Thoracic aorta (tissue), 2 donors: ENCODE data around the gene HRCT1. TPM values are rescaled to one million over a fixed set of nuclear protein-coding genes. Genes with fewer than 3 reads are reported as not detected.

ENCODE experiments used
- ATAC-seq: fragments of 150-250 bp; one replicate; pipeline ENCODE4 v1.8.0; 2017; ENCODE audit warnings: low read depth; ENCODE audit not compliant: insufficient number of reproducible peaks, low FRiP score
- DNase-seq: peaks from one replicate; pipeline ENCODE4 v3.0.0-alpha.2; 2020; ENCODE audit warnings: low spot score
- H3K27ac ChIP-seq, 2 donors: fragments of 200-600 bp; sonication (generic); 1 replicate in 1 of 2; 2 replicates in 1 of 2; pipeline ENCODE4 v1.5.1; 2016; ENCODE audit warnings: mild to moderate bottlenecking in 2 of 2, moderate library complexity in 2 of 2
- H3K27me3 ChIP-seq: fragments of 200-600 bp; sonication (generic); replicated peaks from 2 replicates; pipeline ENCODE4 v1.6.0; 2016; ENCODE audit warnings: mild to moderate bottlenecking; ENCODE audit not compliant: insufficient read depth
- H3K36me3 ChIP-seq: fragments of 200-600 bp; sonication (generic); one replicate; pipeline ENCODE4 v1.5.1; 2016
- H3K4me1 ChIP-seq, 2 donors: fragments of 200-600 bp; sonication (generic); 1 replicate in 1 of 2; 2 replicates in 1 of 2; pipeline versions ENCODE4 v1.5.1 to v1.6.0; 2016; ENCODE audit warnings: low read depth in 2 of 2, mild to moderate bottlenecking in 1 of 2; ENCODE audit not compliant: control insufficient read depth in 1 of 2
- H3K4me3 ChIP-seq: fragments of 200-600 bp; sonication (generic); 2 replicates; pipeline ENCODE4 v1.5.1; 2016; ENCODE audit warnings: mild to moderate bottlenecking
- H3K9me3 ChIP-seq: fragments of 200-600 bp; sonication (generic); 2 replicates; pipeline ENCODE4 v1.5.1; 2016
- total RNA-seq, 2 donors: library from RNA; depleted of rRNA; stranded (reverse); fragments of >200 nt; gene quantifications; one replicate each; pipeline versions ENCODE4 v1.1.0 to v1.2.3, GENCODE V29; 2016
- TF ChIP-seq, protein P1 (sequence below): fragments of 200-600 bp; sonication (generic); IDR thresholded peaks from one replicate; pipeline ENCODE4 v1.5.1; 2019; ENCODE audit warnings: antibody characterized with exemption

HRCT1 gene
- total RNA-seq, 2 donors from 2014 or later: 20.4 to 23.6 TPM

DNA sequence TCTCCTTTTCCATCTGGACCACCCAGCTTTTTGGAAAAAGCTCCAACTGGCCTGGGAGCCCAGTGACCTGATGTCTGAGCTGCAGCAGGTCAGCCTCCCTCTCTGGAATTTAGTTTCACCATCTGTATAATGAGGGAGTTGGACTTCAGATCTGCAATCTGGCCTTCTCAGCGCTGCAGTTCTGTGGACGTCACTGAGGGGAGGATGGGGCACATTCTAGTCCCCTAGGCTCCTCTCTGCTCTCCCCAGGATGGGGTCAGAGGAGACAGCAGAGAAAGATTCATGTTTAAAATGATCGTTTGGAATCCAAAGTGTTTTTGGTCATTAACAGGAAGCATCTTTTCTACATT lies 46.0 kb upstream of the HRCT1 start:
- Histone ChIP-seq H3K4me3 (no peak overlapping the region), H3K27ac (no peak overlapping the region), H3K9me3 (no peaks in the 10 kb centered on the region), H3K4me1 (no peaks in the 10 kb centered on the region), H3K36me3 (no peaks in the 10 kb centered on the region), H3K27me3 (no peaks in the 10 kb centered on the region)
- DNase-seq (no peak), ATAC-seq (no peak)
- TF ChIP-seq, protein P1, sequence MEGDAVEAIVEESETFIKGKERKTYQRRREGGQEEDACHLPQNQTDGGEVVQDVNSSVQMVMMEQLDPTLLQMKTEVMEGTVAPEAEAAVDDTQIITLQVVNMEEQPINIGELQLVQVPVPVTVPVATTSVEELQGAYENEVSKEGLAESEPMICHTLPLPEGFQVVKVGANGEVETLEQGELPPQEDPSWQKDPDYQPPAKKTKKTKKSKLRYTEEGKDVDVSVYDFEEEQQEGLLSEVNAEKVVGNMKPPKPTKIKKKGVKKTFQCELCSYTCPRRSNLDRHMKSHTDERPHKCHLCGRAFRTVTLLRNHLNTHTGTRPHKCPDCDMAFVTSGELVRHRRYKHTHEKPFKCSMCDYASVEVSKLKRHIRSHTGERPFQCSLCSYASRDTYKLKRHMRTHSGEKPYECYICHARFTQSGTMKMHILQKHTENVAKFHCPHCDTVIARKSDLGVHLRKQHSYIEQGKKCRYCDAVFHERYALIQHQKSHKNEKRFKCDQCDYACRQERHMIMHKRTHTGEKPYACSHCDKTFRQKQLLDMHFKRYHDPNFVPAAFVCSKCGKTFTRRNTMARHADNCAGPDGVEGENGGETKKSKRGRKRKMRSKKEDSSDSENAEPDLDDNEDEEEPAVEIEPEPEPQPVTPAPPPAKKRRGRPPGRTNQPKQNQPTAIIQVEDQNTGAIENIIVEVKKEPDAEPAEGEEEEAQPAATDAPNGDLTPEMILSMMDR: no peak

GRCh38 chr9:35861161-35861897 lies 44.7 kb upstream of the HRCT1 start:
- ATAC-seq: no peak
- no peak for DNase-seq
- Histone ChIP-seq H3K27ac (no peak overlapping the region), H3K27me3 (peaks cover 1% of the 10 kb centered on the region), H3K36me3 (no peaks in the 10 kb centered on the region), H3K4me1 (no peaks in the 10 kb centered on the region), H3K9me3 (no peaks in the 10 kb centered on the region), H3K4me3 (no peak overlapping the region)
- TF ChIP-seq, protein P1: no peak

GRCh38 chr9:35862328-35862727 lies 43.7 kb upstream of the HRCT1 start:
- no peaks in the 10 kb centered on the region for H3K4me1 ChIP-seq
- ATAC-seq (no peak), DNase-seq (no peak)

GRCh38 chr9:35863583-35863982 lies 42.4 kb upstream of the HRCT1 start:
- H3K4me3 ChIP-seq: no peak overlapping the region
- ATAC-seq (no peak), DNase-seq (no peak)
- H3K36me3 ChIP-seq: no peaks in the 10 kb centered on the region
- H3K9me3 ChIP-seq: no peaks in the 10 kb centered on the region
- TF ChIP-seq, protein P1: no peak
- H3K27me3 ChIP-seq: peaks cover 4% of the 10 kb centered on the region
- H3K27ac ChIP-seq: no peak overlapping the region
- no peaks in the 10 kb centered on the region for H3K4me1 ChIP-seq

More at GRCh38 chr9:35862328-35862727, 43.7 kb upstream of the HRCT1 start:
- H3K27ac ChIP-seq: no peak overlapping the region
- no peaks in the 10 kb centered on the region for H3K9me3 ChIP-seq
- peaks cover 4% of the 10 kb centered on the region for H3K27me3 ChIP-seq
- no peaks in the 10 kb centered on the region for H3K36me3 ChIP-seq
- H3K4me3 ChIP-seq: no peak overlapping the region
- TF ChIP-seq, protein P1: no peak

- no peaks in the 10 kb centered on the region for H3K9me3 ChIP-seq
- no peak for ATAC-seq
- TF ChIP-seq, protein P1: no peak
- H3K4me1 ChIP-seq: no peaks in the 10 kb centered on the region
- H3K36me3 ChIP-seq: no peaks in the 10 kb centered on the region
- H3K27ac ChIP-seq: no peak overlapping the region
- H3K27me3 ChIP-seq: peaks cover 4% of the 10 kb centered on the region
- no peak for DNase-seq
- no peak overlapping the region for H3K4me3 ChIP-seq
Measured at GRCh38 chr9:35864695-35865255, 41.2 kb upstream of the HRCT1 start.
